Colonic mucosa (tissue), 4 donors: Measurements from ENCODE around the gene NEK7. TPM values are rescaled to one million over a fixed set of nuclear protein-coding genes. Genes with fewer than 3 reads are reported as not detected.

Experiments
- DNase-seq: peaks from one replicate; pipeline ENCODE4 v3.0.0-alpha.2; 2020
- H3K27ac ChIP-seq: fragments of 200-600 bp; one replicate; pipeline ENCODE4 v1.8.0; 2021
- H3K27me3 ChIP-seq: fragments of 200-600 bp; one replicate; pipeline ENCODE4 v1.8.0; 2021
- H3K36me3 ChIP-seq: fragments of 200-600 bp; one replicate; pipeline ENCODE4 v1.8.0; 2021
- H3K4me1 ChIP-seq: fragments of 200-600 bp; one replicate; pipeline ENCODE4 v1.8.0; 2021; ENCODE audit warnings: mild to moderate bottlenecking
- H3K4me3 ChIP-seq: fragments of 200-600 bp; one replicate; pipeline ENCODE4 v1.8.0; 2021
- H3K9ac ChIP-seq, 2 donors: one replicate each; pipeline ENCODE4 v1.7.0; 2013; ENCODE audit warnings: control low read depth in 2 of 2, low read depth in 2 of 2, low read length in 2 of 2
- H3K9me3 ChIP-seq: fragments of 200-600 bp; one replicate; pipeline ENCODE4 v1.8.0; 2021
- CTCF ChIP-seq: fragments of 200-600 bp; IDR thresholded peaks from one replicate; pipeline ENCODE4 v1.8.0; 2022; ENCODE audit warnings: antibody characterized with exemption, mild to moderate bottlenecking
- intact Hi-C: fragments of 100-400 bp; cut with DNase I; formaldehyde crosslinking; loops from one replicate; pipeline ENCODE4 v1.14.1; 2022
- total RNA-seq, 2 donors: library from RNA; stranded (reverse); fragmentation: NEBNext Ultra II Directional in 1 of 2; extraction: Animal tissue kit (Norgen Biotek cat#: 25700) in 1 of 2; gene quantifications; one replicate each; pipeline ENCODE4 v1.2.1, GENCODE V29; 2021
- donor health status: healthy.
- donor health status: DM: no; HTN: no; CAD: no.
- donor health status: DM: no; HTN: no; CAD: no.

Gene NEK7
- total RNA-seq, 2 donors from 2014 or later: 45.4 to 64.7 TPM

GRCh38 chr1:198253668-198254067, 96.9 kb downstream of the NEK7 start:
- no peak for TF ChIP-seq CTCF
- Histone ChIP-seq H3K9me3 (no peaks in the 10 kb centered on the region), H3K36me3 (no peaks in the 10 kb centered on the region), H3K27ac (no peak overlapping the region), H3K9ac (no peak overlapping the region), H3K4me3 (no peak overlapping the region), H3K4me1 (no peaks in the 10 kb centered on the region), H3K27me3 (no peaks in the 10 kb centered on the region)
- DNase-seq: no peak
- intact Hi-C loops: no loop called here

GRCh38 chr1:198254521-198254920, 97.7 kb downstream of the NEK7 start:
- H3K4me1 ChIP-seq: no peaks in the 10 kb centered on the region
- TF ChIP-seq CTCF: no peak
- no peak overlapping the region for H3K27ac ChIP-seq

GRCh38 chr1:198254948-198255347, 98.2 kb downstream of the NEK7 start:
- no peak overlapping the region for H3K4me3 ChIP-seq
- no peak overlapping the region for H3K9ac ChIP-seq
- no peaks in the 10 kb centered on the region for H3K9me3 ChIP-seq
- no peaks in the 10 kb centered on the region for H3K36me3 ChIP-seq
- no peak for DNase-seq
- no peak overlapping the region for H3K27ac ChIP-seq
- TF ChIP-seq CTCF: no peak
- intact Hi-C loops: no loop called here
- H3K4me1 ChIP-seq: no peaks in the 10 kb centered on the region
- no peaks in the 10 kb centered on the region for H3K27me3 ChIP-seq

More at GRCh38 chr1:198254521-198254920, 97.7 kb downstream of the NEK7 start:
- no peak for DNase-seq
- H3K9me3 ChIP-seq: no peaks in the 10 kb centered on the region
- intact Hi-C loops: no loop called here
- H3K4me3 ChIP-seq: no peak overlapping the region
- H3K27me3 ChIP-seq: no peaks in the 10 kb centered on the region
- H3K36me3 ChIP-seq: no peaks in the 10 kb centered on the region
- no peak overlapping the region for H3K9ac ChIP-seq

GRCh38 chr1:198255784-198256183, 99.0 kb downstream of the NEK7 start:
- intact Hi-C loops: no loop called here
- no peak overlapping the region for H3K9ac ChIP-seq
- no peak for TF ChIP-seq CTCF
- no peak overlapping the region for H3K27ac ChIP-seq
- no peak for DNase-seq
- H3K9me3 ChIP-seq: no peaks in the 10 kb centered on the region
- H3K36me3 ChIP-seq: no peaks in the 10 kb centered on the region
- no peaks in the 10 kb centered on the region for H3K27me3 ChIP-seq
- no peaks in the 10 kb centered on the region for H3K4me1 ChIP-seq
- no peak overlapping the region for H3K4me3 ChIP-seq

- no peak overlapping the region for H3K9ac ChIP-seq
- H3K27me3 ChIP-seq: no peaks in the 10 kb centered on the region
- no peak for DNase-seq
- H3K36me3 ChIP-seq: no peaks in the 10 kb centered on the region
- intact Hi-C loops: no loop called here
- H3K9me3 ChIP-seq: no peaks in the 10 kb centered on the region
- no peaks in the 10 kb centered on the region for H3K4me1 ChIP-seq
- no peak overlapping the region for H3K27ac ChIP-seq
- no peak overlapping the region for H3K4me3 ChIP-seq
- TF ChIP-seq CTCF: no peak
Observed at GRCh38 chr1:198258491-198258890, 101.7 kb downstream of the NEK7 start.
